SK-MEL-5 (cell line): ENCODE measurements around the gene FLVCR1. TPM values are rescaled to one million over a fixed set of nuclear protein-coding genes. Genes with fewer than 3 reads are reported as not detected.
"Not testable (repeated sequence)": the region's sequence is repeated elsewhere in the genome, so short reads cannot be mapped to it uniquely, and the experiment has no call there.

ENCODE experiments used
- DNase-seq: peaks from one replicate; pipeline ENCODE4 v3.0.0-alpha.2; 2016; ENCODE audit warnings: low read depth, low spot score
- in situ Hi-C: cut with HindIII; loops from 2 replicates; pipeline ENCODE4 v1.10.0; 2016; ENCODE audit warnings: low sequenced_read_pairs, high pct_unique_total_duplicates, low pct_unique_long_range_greater_than_20kb
- total RNA-seq: library from RNA; depleted of rRNA; stranded (reverse); fragments of >200 nt; shearing (Covaris generic); gene quantifications from 2 replicates; pipeline ENCODE4 v1.2.3, GENCODE V29; 2014

Gene FLVCR1
- total RNA-seq, 1 experiment from 2014 or later = 17.7 TPM

- in situ Hi-C loops = not testable (repeated sequence)
These were observed 50.0 kb downstream of the FLVCR1 start for GRCh38 chr1:212908071-212908470.

GRCh38 chr1:212908971-212909370 lies 50.9 kb downstream of the FLVCR1 start:
- no peak for DNase-seq
- in situ Hi-C loops = no loop called here

More at GRCh38 chr1:212908071-212908470, 50.0 kb downstream of the FLVCR1 start:
- DNase-seq = not testable (repeated sequence)

GRCh38 chr1:212909652-212910063 lies 51.6 kb downstream of the FLVCR1 start:
- in situ Hi-C loops = no loop called here
- no peak for DNase-seq

- in situ Hi-C loops, DNase-seq: not testable (repeated sequence)
These were observed 52.1 kb downstream of the FLVCR1 start for GRCh38 chr1:212910213-212910612.

GRCh38 chr1:212913638-212914037 lies 55.6 kb downstream of the FLVCR1 start:
- DNase-seq, in situ Hi-C loops: not testable (repeated sequence)

GRCh38 chr1:212914110-212914509 lies 56.0 kb downstream of the FLVCR1 start:
- in situ Hi-C loops, DNase-seq: not testable (repeated sequence)

- DNase-seq = peak; percentile 4
- in situ Hi-C loops = no loop called here
These were observed 56.7 kb downstream of the FLVCR1 start for GRCh38 chr1:212914789-212915188.

GRCh38 chr1:212915245-212916091 lies 57.4 kb downstream of the FLVCR1 start:
- DNase-seq = peak; percentile 91
- in situ Hi-C loops = no loop called here

- peak; percentile 79 for DNase-seq
- in situ Hi-C loops = no loop called here
These were observed 58.5 kb downstream of the FLVCR1 start for GRCh38 chr1:212916481-212917133.

GRCh38 chr1:212917134-212917485 lies 59.0 kb downstream of the FLVCR1 start:
- peak; percentile 77 for DNase-seq
- in situ Hi-C loops = no loop called here

GRCh38 chr1:212917858-212918257 lies 59.8 kb downstream of the FLVCR1 start:
- in situ Hi-C loops = no loop called here
- no peak for DNase-seq

GRCh38 chr1:212918824-212919223 lies 60.7 kb downstream of the FLVCR1 start:
- DNase-seq = no peak
- in situ Hi-C loops = no loop called here

GRCh38 chr1:212920246-212920645 lies 62.2 kb downstream of the FLVCR1 start:
- in situ Hi-C loops = no loop called here

GRCh38 chr1:212920896-212921295 lies 62.8 kb downstream of the FLVCR1 start:
- in situ Hi-C loops = no loop called here
- peak; percentile 29 for DNase-seq

More at GRCh38 chr1:212920246-212920645, 62.2 kb downstream of the FLVCR1 start:
- no peak for DNase-seq

GRCh38 chr1:212922016-212922415 lies 63.9 kb downstream of the FLVCR1 start:
- in situ Hi-C loops = no loop called here
- DNase-seq = no peak

GRCh38 chr1:212926372-212926771 lies 68.3 kb downstream of the FLVCR1 start:
- DNase-seq = no peak
- in situ Hi-C loops = no loop called here

- DNase-seq = no peak
- in situ Hi-C loops = no loop called here
These were observed 70.5 kb downstream of the FLVCR1 start for GRCh38 chr1:212928323-212929291.
